ENCODE data around the gene PFKFB3. TPM values are rescaled to one million over a fixed set of nuclear protein-coding genes. Genes with fewer than 3 reads are reported as not detected.
"Not testable (repeated sequence)": the region's sequence is repeated elsewhere in the genome, so short reads cannot be mapped to it uniquely, and the experiment has no call there.

PFKFB3 gene
- total RNA-seq, 1 donor from 2014 or later, result 37.9 TPM

DNA sequence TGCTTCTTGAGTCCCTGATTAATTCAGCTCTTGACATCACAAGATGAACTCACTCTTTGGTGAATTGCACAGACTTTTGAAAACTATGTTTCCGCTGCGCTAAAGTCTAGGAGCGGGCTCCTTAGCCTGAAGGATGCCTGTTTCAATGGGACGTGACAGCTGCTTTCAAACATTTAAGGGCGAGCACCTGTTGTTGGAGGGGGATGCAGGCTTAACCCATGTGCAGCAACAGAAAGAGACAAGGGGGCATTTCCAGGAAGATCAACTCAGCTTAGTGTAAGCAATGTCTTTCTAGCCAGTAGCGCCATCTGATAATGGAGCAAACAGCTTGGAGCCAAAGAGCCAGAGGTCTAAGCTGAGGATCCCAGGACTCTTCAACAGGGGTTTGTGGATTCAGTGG lies 8.4 kb upstream of the PFKFB3 start:
- TF ChIP-seq, protein P1, sequence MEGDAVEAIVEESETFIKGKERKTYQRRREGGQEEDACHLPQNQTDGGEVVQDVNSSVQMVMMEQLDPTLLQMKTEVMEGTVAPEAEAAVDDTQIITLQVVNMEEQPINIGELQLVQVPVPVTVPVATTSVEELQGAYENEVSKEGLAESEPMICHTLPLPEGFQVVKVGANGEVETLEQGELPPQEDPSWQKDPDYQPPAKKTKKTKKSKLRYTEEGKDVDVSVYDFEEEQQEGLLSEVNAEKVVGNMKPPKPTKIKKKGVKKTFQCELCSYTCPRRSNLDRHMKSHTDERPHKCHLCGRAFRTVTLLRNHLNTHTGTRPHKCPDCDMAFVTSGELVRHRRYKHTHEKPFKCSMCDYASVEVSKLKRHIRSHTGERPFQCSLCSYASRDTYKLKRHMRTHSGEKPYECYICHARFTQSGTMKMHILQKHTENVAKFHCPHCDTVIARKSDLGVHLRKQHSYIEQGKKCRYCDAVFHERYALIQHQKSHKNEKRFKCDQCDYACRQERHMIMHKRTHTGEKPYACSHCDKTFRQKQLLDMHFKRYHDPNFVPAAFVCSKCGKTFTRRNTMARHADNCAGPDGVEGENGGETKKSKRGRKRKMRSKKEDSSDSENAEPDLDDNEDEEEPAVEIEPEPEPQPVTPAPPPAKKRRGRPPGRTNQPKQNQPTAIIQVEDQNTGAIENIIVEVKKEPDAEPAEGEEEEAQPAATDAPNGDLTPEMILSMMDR (IDR thresholded peaks at IDR 0.05), result no peak
- H3K4me3 Mint-ChIP-seq (ENCODE audit: unreplicated experiment), result no peak overlapping the region
- H3K36me3 Mint-ChIP-seq (ENCODE audit: unreplicated experiment), result no peaks in the 10 kb centered on the region
- DNase-seq (ENCODE audit: extremely low spot score, unreplicated experiment), result no peak
- H3K9me3 Mint-ChIP-seq (ENCODE audit: unreplicated experiment), result no peaks in the 10 kb centered on the region
- H3K4me1 Mint-ChIP-seq (ENCODE audit: unreplicated experiment), result peaks cover 31% of the 10 kb centered on the region
- H3K27ac Mint-ChIP-seq (ENCODE audit: unreplicated experiment), result no peak overlapping the region
- H3K27me3 Mint-ChIP-seq (ENCODE audit: unreplicated experiment), result no peaks in the 10 kb centered on the region

DNA sequence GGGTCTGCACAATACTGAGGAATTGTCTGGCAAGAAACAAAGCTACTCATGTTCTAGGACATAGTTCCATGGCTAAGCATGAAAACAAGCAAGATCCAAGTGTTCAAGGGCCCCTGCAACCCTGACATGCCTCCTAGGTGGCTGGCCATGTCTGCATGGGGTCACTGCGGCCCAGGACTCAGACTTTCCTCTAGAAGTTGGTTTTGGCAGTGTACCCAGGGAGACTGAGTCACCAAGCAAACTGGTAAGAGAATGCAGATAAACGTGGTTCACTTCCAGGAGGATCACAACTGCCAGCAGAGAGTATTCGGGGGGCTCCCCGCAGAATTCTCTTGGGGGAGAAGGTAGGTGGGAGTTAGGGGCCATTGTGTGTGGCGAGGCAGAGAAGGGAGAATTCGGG lies 7.4 kb upstream of the PFKFB3 start:
- TF ChIP-seq, protein P1 (IDR thresholded peaks at IDR 0.05), result no peak

GRCh38 chr10:6195846-6196245 lies 6.9 kb upstream of the PFKFB3 start:
- Mint-ChIP-seq H3K36me3 (ENCODE audit: unreplicated experiment) (no peaks in the 10 kb centered on the region), H3K4me1 (ENCODE audit: unreplicated experiment) (peaks cover 35% of the 10 kb centered on the region), H3K27me3 (ENCODE audit: unreplicated experiment) (no peaks in the 10 kb centered on the region), H3K9me3 (ENCODE audit: unreplicated experiment) (no peaks in the 10 kb centered on the region), H3K27ac (ENCODE audit: unreplicated experiment) (no peak overlapping the region), H3K4me3 (ENCODE audit: unreplicated experiment) (no peak overlapping the region)
- no peak for DNase-seq (ENCODE audit: extremely low spot score, unreplicated experiment)
- TF ChIP-seq, protein P1 (IDR thresholded peaks at IDR 0.05), result no peak

More for the DNA sequence above, 7.4 kb upstream of the PFKFB3 start:
- Mint-ChIP-seq H3K27ac (ENCODE audit: unreplicated experiment) (no peak overlapping the region), H3K4me3 (ENCODE audit: unreplicated experiment) (no peak overlapping the region), H3K36me3 (ENCODE audit: unreplicated experiment) (no peaks in the 10 kb centered on the region), H3K27me3 (ENCODE audit: unreplicated experiment) (no peaks in the 10 kb centered on the region), H3K4me1 (ENCODE audit: unreplicated experiment) (peaks cover 35% of the 10 kb centered on the region), H3K9me3 (ENCODE audit: unreplicated experiment) (no peaks in the 10 kb centered on the region)
- no peak for DNase-seq (ENCODE audit: extremely low spot score, unreplicated experiment)

DNA sequence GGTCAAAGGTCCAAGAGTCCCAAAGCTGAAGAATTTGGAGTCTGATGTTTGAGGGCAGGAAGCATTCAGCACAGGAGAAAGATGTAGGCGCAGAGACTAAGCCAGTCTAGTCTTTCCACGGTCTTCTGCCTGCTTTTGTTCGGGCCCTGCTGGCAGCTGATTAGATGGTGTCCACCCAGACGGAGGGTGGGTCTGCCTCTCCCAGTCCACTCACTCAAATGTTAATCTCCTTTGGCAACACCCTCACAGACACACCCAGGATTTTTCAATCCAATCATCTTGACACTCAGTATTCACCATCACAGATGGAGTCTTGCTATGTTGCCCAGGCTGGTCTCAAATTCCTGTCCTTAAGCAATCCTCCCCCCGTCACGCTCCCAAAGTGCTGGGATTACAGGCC lies 6.2 kb upstream of the PFKFB3 start:
- H3K4me1 Mint-ChIP-seq (ENCODE audit: unreplicated experiment), result peaks cover 35% of the 10 kb centered on the region
- DNase-seq (ENCODE audit: extremely low spot score, unreplicated experiment); H3K9me3 Mint-ChIP-seq (ENCODE audit: unreplicated experiment); H3K4me3 Mint-ChIP-seq (ENCODE audit: unreplicated experiment); H3K27me3 Mint-ChIP-seq (ENCODE audit: unreplicated experiment); H3K36me3 Mint-ChIP-seq (ENCODE audit: unreplicated experiment); H3K27ac Mint-ChIP-seq (ENCODE audit: unreplicated experiment): not testable (repeated sequence)

DNA sequence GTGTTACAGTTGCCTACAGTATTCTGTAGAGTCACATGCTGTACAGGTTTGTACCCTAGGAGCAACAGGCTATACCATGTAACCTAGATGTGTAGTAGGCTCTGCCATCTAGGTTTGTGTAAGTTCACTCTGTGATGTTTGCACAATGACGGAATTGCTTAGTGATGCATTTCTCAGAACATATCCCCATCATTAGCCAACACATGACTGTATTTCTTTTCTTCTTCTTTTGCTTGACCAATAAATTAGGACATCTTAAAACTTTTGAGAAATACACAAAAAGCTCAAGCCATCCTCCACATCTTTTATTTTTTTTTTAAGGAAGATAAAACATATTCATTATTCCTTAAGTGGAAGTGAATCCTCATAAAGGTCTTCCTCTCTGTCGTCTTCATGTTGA lies 5.4 kb upstream of the PFKFB3 start:
- Mint-ChIP-seq H3K36me3 (ENCODE audit: unreplicated experiment) (no peaks in the 10 kb centered on the region), H3K4me1 (ENCODE audit: unreplicated experiment) (peaks cover 36% of the 10 kb centered on the region), H3K9me3 (ENCODE audit: unreplicated experiment) (no peaks in the 10 kb centered on the region), H3K4me3 (ENCODE audit: unreplicated experiment) (no peak overlapping the region), H3K27ac (ENCODE audit: unreplicated experiment) (no peak overlapping the region), H3K27me3 (ENCODE audit: unreplicated experiment) (no peaks in the 10 kb centered on the region)
- DNase-seq (ENCODE audit: extremely low spot score, unreplicated experiment), result no peak
- TF ChIP-seq, protein P1 (IDR thresholded peaks at IDR 0.05), result no peak

- Mint-ChIP-seq H3K4me1 (ENCODE audit: unreplicated experiment) (peaks cover 32% of the 10 kb centered on the region), H3K27ac (ENCODE audit: unreplicated experiment) (no peak overlapping the region), H3K4me3 (ENCODE audit: unreplicated experiment) (no peak overlapping the region)
Observed at GRCh38 chr10:6198171-6198570, 4.6 kb upstream of the PFKFB3 start.

More at GRCh38 chr10:6198171-6198570, 4.6 kb upstream of the PFKFB3 start:
- no peaks in the 10 kb centered on the region for H3K27me3 Mint-ChIP-seq (ENCODE audit: unreplicated experiment)
- H3K36me3 Mint-ChIP-seq (ENCODE audit: unreplicated experiment), result no peaks in the 10 kb centered on the region
- DNase-seq (ENCODE audit: extremely low spot score, unreplicated experiment), result no peak
- H3K9me3 Mint-ChIP-seq (ENCODE audit: unreplicated experiment), result no peaks in the 10 kb centered on the region
- TF ChIP-seq, protein P1 (IDR thresholded peaks at IDR 0.05), result no peak
